ENCODE results near the gene AKAP13. TPM values are rescaled to one million over a fixed set of nuclear protein-coding genes. Genes with fewer than 3 reads are reported as not detected.

The AKAP13 gene
- total RNA-seq, 1 experiment from 2014 or later, result 47.3 TPM

- no peak for DNase-seq
- no peak overlapping the region for H2BK15ac ChIP-seq (ENCODE audit: low read depth, low read length)
- H3K14ac ChIP-seq (ENCODE audit: insufficient read depth, low read length), result no peak overlapping the region
- H2BK5ac ChIP-seq (ENCODE audit: insufficient read length, low read length), result no peak overlapping the region
- H3K27me3 ChIP-seq (ENCODE audit: insufficient read depth, low read length), result no peaks in the 10 kb centered on the region
- no peak overlapping the region for H3K9ac ChIP-seq (ENCODE audit: extremely low read depth, insufficient read length, low read length)
- no peak overlapping the region for H2AFZ ChIP-seq (ENCODE audit: low read length)
- H3K4me1 ChIP-seq (ENCODE audit: insufficient read depth, low read length), result no peaks in the 10 kb centered on the region; the same call in 1 of the 2 replicates
- H3K27me3 Mint-ChIP-seq (ENCODE audit: low read depth), result no peaks in the 10 kb centered on the region
- H3T11ph ChIP-seq (ENCODE audit: low read length), result no peak overlapping the region
- no peak overlapping the region for H3K27ac ChIP-seq (ENCODE audit: insufficient read length, low read depth, low read length)
- H2BK120ac ChIP-seq (ENCODE audit: low read depth, low read length, poor library complexity, severe bottlenecking), result no peak overlapping the region
- H3K27ac Mint-ChIP-seq, result no peak overlapping the region
- H3K18ac ChIP-seq (ENCODE audit: insufficient read length, low read depth, low read length), result no peak overlapping the region
- no peak overlapping the region for H2AK5ac ChIP-seq (ENCODE audit: insufficient read length, low read length)
- H3K23me2 ChIP-seq (ENCODE audit: insufficient read length, low read depth, low read length, poor library complexity, severe bottlenecking), result no peaks in the 10 kb centered on the region
- no peak overlapping the region for H4K91ac ChIP-seq (ENCODE audit: insufficient read length, low read depth, low read length)
- H3K4me3 Mint-ChIP-seq, result no peak overlapping the region
- no peaks in the 10 kb centered on the region for H3K9me3 ChIP-seq (ENCODE audit: control insufficient read depth, low read depth, low read length)
- no peak for TF ChIP-seq CTCF (conservative IDR thresholded peaks at IDR 0.05)
- H3K4me1 Mint-ChIP-seq, result peaks cover 7 to 12% of the 10 kb centered on the region in 2 experiments; a peak in 1 of 4 replicates
- H2BK12ac ChIP-seq (ENCODE audit: insufficient read length, low read depth, low read length), result no peak overlapping the region
- H3K36me3 Mint-ChIP-seq (ENCODE audit: insufficient read depth in 1 of 3, low read depth in 3 of 3), result no peaks in the 10 kb centered on the region; a peak in 1 of 7 replicates
- no peak overlapping the region for H3K56ac ChIP-seq (ENCODE audit: insufficient read length, low read depth, low read length)
- H3K79me2 ChIP-seq (ENCODE audit: insufficient read depth, low read length), result peaks cover 8% of the 10 kb centered on the region; the same call in 1 of the 2 replicates
- H3K4ac ChIP-seq (ENCODE audit: low read depth, low read length), result no peak overlapping the region
- no peak overlapping the region for H4K8ac ChIP-seq (replicated peaks; ENCODE audit: insufficient read length, low read depth, low read length)
- no peak overlapping the region for H3K23ac ChIP-seq (ENCODE audit: insufficient read length, low read depth, low read length)
- H2BK20ac ChIP-seq (ENCODE audit: low read depth, low read length, poor library complexity, severe bottlenecking), result no peak overlapping the region
- H3K9me3 Mint-ChIP-seq, result no peaks in the 10 kb centered on the region
- no peaks in the 10 kb centered on the region for H4K20me1 ChIP-seq (ENCODE audit: control insufficient read depth, insufficient read depth, insufficient read length)
- H3K79me1 ChIP-seq (ENCODE audit: insufficient read depth, low read depth, low read length, poor library complexity, severe bottlenecking), result peaks cover 19% of the 10 kb centered on the region
- no peak overlapping the region for H4K5ac ChIP-seq (ENCODE audit: insufficient read length, low read depth, low read length)
- H3K4me2 ChIP-seq (ENCODE audit: insufficient read depth, insufficient read length, low read length), result no peak overlapping the region
Observed at GRCh38 chr15:85423256-85423655, 42.9 kb downstream of the AKAP13 start.
